Spleen (tissue), 11 donors: ENCODE measurements around the gene HOXA5. TPM values are rescaled to one million over a fixed set of nuclear protein-coding genes. Genes with fewer than 3 reads are reported as not detected.

Experiments
- DNase-seq: peaks from one replicate; pipeline ENCODE4 v3.0.0-alpha.2; 2020
- H3K27ac ChIP-seq, 8 donors: fragments of 200-600 bp; sonication (generic) in 7 of 8; 1 replicate in 4 of 8; 2 replicates in 4 of 8; pipeline versions ENCODE4 v1.5.0 to v1.8.0; 2016 to 2021; ENCODE audit warnings: inconsistent platforms in 4 of 8, mild to moderate bottlenecking in 4 of 8, moderate library complexity in 1 of 8
- H3K27me3 ChIP-seq, 7 donors: fragments of 200-600 bp; sonication (generic) in 6 of 7; replicated peaks in 1 of 7; 1 replicate in 4 of 7; 2 replicates in 3 of 7; pipeline versions ENCODE4 v1.5.0 to v1.8.0; 2016 to 2021; ENCODE audit warnings: inconsistent platforms in 3 of 7, mild to moderate bottlenecking in 1 of 7
- H3K36me3 ChIP-seq, 6 donors: fragments of 200-600 bp; sonication (generic) in 5 of 6; 1 replicate in 4 of 6; 2 replicates in 2 of 6; pipeline versions ENCODE4 v1.5.0 to v1.8.0; 2016 to 2021; ENCODE audit warnings: inconsistent platforms in 2 of 6
- H3K4me1 ChIP-seq, 6 donors: fragments of 200-600 bp; sonication (generic) in 5 of 6; 1 replicate in 3 of 6; 2 replicates in 3 of 6; pipeline versions ENCODE4 v1.5.0 to v1.8.0; 2016 to 2021; ENCODE audit warnings: inconsistent platforms in 3 of 6
- H3K4me3 ChIP-seq, 8 donors: fragments of 200-600 bp; sonication (generic) in 7 of 8; 1 replicate in 4 of 8; 2 replicates in 4 of 8; pipeline versions ENCODE4 v1.5.0 to v1.8.0; 2016 to 2021; ENCODE audit warnings: inconsistent platforms in 4 of 8, mild to moderate bottlenecking in 4 of 8, moderate library complexity in 2 of 8
- H3K9me3 ChIP-seq, 8 donors: fragments of 200-600 bp; sonication (generic) in 7 of 8; 1 replicate in 4 of 8; 2 replicates in 4 of 8; pipeline versions ENCODE4 v1.5.0 to v1.8.0; 2016 to 2021; ENCODE audit warnings: inconsistent platforms in 4 of 8
- POLR2A ChIP-seq, 3 donors: fragments of 450-650 bp; IDR thresholded peaks; one replicate each; pipeline ENCODE4 v1.5.1; 2017; ENCODE audit warnings: antibody characterized with exemption in 3 of 3, mild to moderate bottlenecking in 1 of 3
- POLR2AphosphoS5 ChIP-seq, 3 donors: sonication (generic); formaldehyde crosslinking; IDR thresholded peaks; one replicate each; pipeline ENCODE4 v1.5.1; 2017; ENCODE audit warnings: antibody characterized with exemption in 3 of 3
- WGBS, 5 donors: extraction: QIAGEN DNeasy Blood & Tissue Kit in 3 of 5; methylation state at CpG; one replicate each; pipeline versions ENCODE4 v1.1.5 to v1.1.7; 2013 to 2018; 5-methylcytosine and 5-hydroxymethylcytosine counted together
- intact Hi-C: fragments of 100-400 bp; cut with DNase I; formaldehyde crosslinking; loops from one replicate; pipeline ENCODE4 v1.15.0; 2023; ENCODE audit warnings: low total_unique reads
- polyA plus RNA-seq, 3 donors: library from polyadenylated mRNA; stranded (reverse); fragments of 200-250 nt; gene quantifications; one replicate each; pipeline ENCODE4 v1.2.1, GENCODE V29; 2013
- total RNA-seq, 7 donors: library from RNA; depleted of rRNA in 3 of 7; stranded (reverse); fragments of >200 nt in 3 of 7; fragmentation: NEBNext Ultra II Directional in 4 of 7; extraction: Animal tissue kit (Norgen Biotek cat#: 25700) in 4 of 7; gene quantifications; one replicate each; pipeline versions ENCODE4 v1.1.0 to v1.2.1, GENCODE V29; 2016 to 2021
- TF ChIP-seq, protein P1 (sequence below), 11 experiments: fragments of 200-600 bp in 7 of 11; fragments of 450-650 bp in 4 of 11; sonication (generic) in 4 of 11; IDR thresholded peaks in 8 of 11; conservative IDR thresholded peaks in 3 of 11; 1 replicate in 7 of 11; 2 replicates in 4 of 11; pipeline versions ENCODE4 v1.4.0 to v1.8.0; 2016 to 2021; ENCODE audit warnings: antibody characterized with exemption in 11 of 11, inconsistent platforms in 4 of 11, mild to moderate bottlenecking in 1 of 11
- donor health status: healthy with polysubstance abuse.
- donor health status: DM: no; HTN: no; CAD: no; lungs with moderate emphysema.
- donor health status: DM: no; HTN: no; CAD: no.
- donor health status: Bipolar disorder and iron deficiency.
- donor health status: healthy.
- donor health status: DM: no; HTN: no; CAD: no.
- donor health status: DM: yes; HTN: yes; CAD: no.

Gene HOXA5
- total and polyA plus RNA-seq, 10 donors, result 1.6 to 9.3 (median 3.3) TPM

DNA sequence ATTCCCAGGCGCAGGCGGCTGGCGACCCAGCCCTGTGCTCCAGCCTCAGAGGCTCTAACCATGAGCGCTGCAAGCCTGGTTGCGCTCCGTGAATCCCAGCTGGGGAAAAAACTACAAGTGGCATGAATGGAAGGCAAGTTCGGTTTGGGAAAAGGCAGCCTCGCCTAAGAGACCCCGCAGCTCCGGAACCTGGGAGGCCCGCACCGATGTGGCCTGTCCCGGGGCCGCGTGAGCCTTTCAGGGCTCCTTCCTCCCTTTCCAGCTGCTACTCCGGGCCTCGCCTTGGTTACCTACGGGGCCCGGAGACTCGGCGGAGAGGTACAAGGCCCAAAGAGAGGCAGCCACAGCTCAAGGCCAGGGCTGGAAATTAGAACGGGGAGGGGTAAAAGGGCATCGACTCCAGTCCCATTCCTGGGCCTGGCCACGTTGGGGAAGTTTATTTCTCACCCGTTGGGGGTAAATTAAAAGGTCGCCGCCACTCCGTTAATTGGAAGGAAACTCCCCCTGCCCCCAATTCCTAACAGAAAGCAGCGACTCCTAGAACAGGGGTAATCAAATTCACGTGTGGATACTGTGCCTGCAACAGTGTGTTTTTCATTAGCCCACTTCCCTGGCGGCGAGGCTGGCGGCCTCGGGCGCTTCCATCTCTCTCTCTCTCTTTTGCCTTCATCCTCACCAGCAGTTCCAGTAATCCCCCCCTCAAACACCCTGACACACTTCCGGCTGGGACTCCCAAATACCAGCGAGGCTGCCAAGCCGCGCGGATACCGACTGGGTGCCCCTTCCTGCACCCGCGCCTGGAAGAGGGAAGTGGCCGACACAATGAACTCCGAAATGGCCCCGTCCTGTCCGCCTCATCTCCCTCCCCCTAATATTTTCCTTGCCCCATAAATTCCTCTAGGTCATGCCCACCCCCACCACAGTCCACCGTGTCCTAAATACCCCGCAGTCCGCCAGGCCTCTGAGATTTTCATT lies 23.3 kb upstream of the HOXA5 start:
- peaks cover 15 to 83% (median 53%) of the 10 kb centered on the region in 6 donors for H3K4me1 ChIP-seq
- no peaks in the 10 kb centered on the region for H3K36me3 ChIP-seq
- peak overlapping the region in 4 of 8 donors; percentile 39 to 65 (median 46) for H3K4me3 ChIP-seq
- H3K27me3 ChIP-seq, result peaks cover 41 to 100% (median 99%) of the 10 kb centered on the region in 7 donors
- no peak for TF ChIP-seq POLR2A (IDR thresholded peaks at IDR 0.05)
- TF ChIP-seq POLR2AphosphoS5 (IDR thresholded peaks at IDR 0.05), result no peak
- TF ChIP-seq, protein P1, sequence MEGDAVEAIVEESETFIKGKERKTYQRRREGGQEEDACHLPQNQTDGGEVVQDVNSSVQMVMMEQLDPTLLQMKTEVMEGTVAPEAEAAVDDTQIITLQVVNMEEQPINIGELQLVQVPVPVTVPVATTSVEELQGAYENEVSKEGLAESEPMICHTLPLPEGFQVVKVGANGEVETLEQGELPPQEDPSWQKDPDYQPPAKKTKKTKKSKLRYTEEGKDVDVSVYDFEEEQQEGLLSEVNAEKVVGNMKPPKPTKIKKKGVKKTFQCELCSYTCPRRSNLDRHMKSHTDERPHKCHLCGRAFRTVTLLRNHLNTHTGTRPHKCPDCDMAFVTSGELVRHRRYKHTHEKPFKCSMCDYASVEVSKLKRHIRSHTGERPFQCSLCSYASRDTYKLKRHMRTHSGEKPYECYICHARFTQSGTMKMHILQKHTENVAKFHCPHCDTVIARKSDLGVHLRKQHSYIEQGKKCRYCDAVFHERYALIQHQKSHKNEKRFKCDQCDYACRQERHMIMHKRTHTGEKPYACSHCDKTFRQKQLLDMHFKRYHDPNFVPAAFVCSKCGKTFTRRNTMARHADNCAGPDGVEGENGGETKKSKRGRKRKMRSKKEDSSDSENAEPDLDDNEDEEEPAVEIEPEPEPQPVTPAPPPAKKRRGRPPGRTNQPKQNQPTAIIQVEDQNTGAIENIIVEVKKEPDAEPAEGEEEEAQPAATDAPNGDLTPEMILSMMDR (IDR thresholded peaks at IDR 0.05 in 8 of 11, conservative IDR thresholded peaks at IDR 0.05 in 3 of 11), result no peak
- no peak overlapping the region for H3K27ac ChIP-seq
- peaks cover 0 to 15% (median 0%) of the 10 kb centered on the region in 8 donors for H3K9me3 ChIP-seq
- 7 to 14% (median 8%) methylated on average over 50 of the region's 50 CpGs for whole genome bisulfite sequencing, 5 donors
- intact Hi-C loops, result loop anchor here (10.0 kb wide), 1 partner anchor 1302 kb away; no protein-coding TSS in a partner anchor
- peak; percentile 74 for DNase-seq

DNA sequence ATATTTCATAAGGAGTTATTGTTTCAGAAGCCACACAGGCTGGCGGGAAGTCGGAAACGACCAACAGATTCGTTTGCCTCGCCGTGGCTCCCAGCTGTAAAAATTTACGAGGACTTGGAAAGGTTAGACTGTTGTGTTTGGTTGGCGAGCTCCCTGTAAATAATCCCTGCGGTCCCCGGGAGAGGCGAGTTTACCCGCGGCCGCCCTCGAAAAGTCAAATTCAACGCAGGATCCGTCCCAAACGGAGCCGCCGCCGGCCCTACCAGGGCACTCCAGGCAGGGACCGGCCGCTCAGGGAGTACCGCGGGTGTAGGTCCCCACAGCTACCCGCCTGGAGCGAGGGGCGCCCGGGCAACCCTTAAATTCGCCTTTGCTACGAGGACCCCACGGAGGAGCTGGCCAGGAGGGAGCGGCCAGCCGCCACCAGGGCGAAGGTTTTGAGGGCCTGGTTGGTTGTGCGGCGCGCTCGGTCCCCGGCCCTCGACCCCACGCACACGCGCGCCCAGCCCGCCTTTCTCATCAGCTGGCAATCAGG lies 22.6 kb upstream of the HOXA5 start:
- WGBS, 5 donors, result 4 to 8% (median 6%) methylated on average over 27 to 46 of the region's 46 CpGs
- H3K9me3 ChIP-seq, result peaks cover 0 to 15% (median 0%) of the 10 kb centered on the region in 8 donors
- TF ChIP-seq POLR2A (IDR thresholded peaks at IDR 0.05) (no peak), POLR2AphosphoS5 (IDR thresholded peaks at IDR 0.05) (peak in 1 of 3 donors; percentile 54)
- TF ChIP-seq, protein P1 (IDR thresholded peaks at IDR 0.05 in 8 of 11, conservative IDR thresholded peaks at IDR 0.05 in 3 of 11), result no peak
- H3K36me3 ChIP-seq, result no peaks in the 10 kb centered on the region
- DNase-seq, result peak; percentile 30
- peaks cover 35 to 100% (median 97%) of the 10 kb centered on the region in 7 donors for H3K27me3 ChIP-seq
- H3K27ac ChIP-seq, result peak overlapping the region in 3 of 8 donors; percentile 32 to 73 (median 56)
- H3K4me1 ChIP-seq, result peaks cover 17 to 85% (median 58%) of the 10 kb centered on the region in 6 donors
- H3K4me3 ChIP-seq, result peak overlapping the region in 7 of 8 donors; percentile 32 to 65 (median 41)
- intact Hi-C loops, result loop anchor here (10.0 kb wide), 1 partner anchor 1301 kb away; no protein-coding TSS in a partner anchor

DNA sequence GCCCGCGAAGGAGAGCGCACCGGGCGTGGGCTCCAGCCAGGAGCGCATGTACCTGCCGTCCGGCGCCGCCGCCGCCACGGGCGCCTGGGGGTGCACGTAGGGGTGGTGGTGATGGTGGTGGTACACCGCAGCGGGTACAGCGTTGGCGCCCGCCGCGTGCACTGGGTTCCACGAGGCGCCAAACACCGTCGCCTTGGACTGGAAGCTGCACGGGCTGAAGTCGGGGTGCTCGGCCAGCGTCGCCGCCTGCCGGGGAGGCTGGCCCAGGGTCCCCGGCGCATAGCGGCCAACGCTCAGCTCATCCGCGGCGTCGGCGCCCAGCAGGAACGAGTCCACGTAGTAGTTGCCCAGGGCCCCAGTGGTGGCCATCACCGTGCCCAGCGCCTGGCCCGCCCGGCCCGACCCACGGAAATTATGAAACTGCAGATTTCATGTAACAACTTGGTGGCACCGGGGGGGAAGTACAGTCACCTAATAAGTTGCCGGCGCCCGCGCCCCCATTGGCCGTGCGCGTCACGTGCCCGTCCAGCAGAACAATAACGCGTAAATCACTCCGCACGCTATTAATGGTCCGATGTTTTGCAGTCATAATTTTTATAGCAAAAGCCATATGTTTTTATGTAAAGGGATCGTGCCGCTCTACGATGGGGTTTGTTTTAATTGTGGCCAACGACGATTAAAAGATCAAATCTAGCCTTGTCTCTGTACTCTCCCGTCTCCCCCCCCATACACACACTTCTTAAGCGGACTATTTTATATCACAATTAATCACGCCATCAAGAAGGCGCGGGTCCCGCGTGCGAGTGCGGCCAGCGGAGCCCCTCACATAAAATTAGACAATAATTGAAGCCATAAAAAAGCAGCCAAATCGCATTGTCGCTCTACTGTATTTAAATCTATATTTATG lies 21.9 kb upstream of the HOXA5 start, which contains the start of gene HOXA9:
TSS of gene HOXA9 (minus strand) at position 449 of the 907 bp plus-strand sequence. CDS start at position 369, 80 bp downstream.
- H3K4me1 ChIP-seq, result peaks cover 20 to 90% (median 65%) of the 10 kb centered on the region in 6 donors
- peaks cover 0 to 15% (median 0%) of the 10 kb centered on the region in 8 donors for H3K9me3 ChIP-seq
- H3K36me3 ChIP-seq, result no peaks in the 10 kb centered on the region
- peak within 1 kb of the TSS in 4 of 8 donors; percentile 32 to 73 (median 51) for H3K27ac ChIP-seq
- H3K4me3 ChIP-seq, result peak within 1 kb of the TSS; percentile 6 to 65 (median 40)
- peaks cover 33 to 100% (median 93%) of the 10 kb centered on the region in 7 donors for H3K27me3 ChIP-seq
- no peak for TF ChIP-seq POLR2A (IDR thresholded peaks at IDR 0.05)
- TF ChIP-seq POLR2AphosphoS5 (IDR thresholded peaks at IDR 0.05), result peak; percentile 34 to 78 (median 76)
- intact Hi-C loops, result loop anchor here (10.0 kb wide), 1 partner anchor 1301 kb away; no protein-coding TSS in a partner anchor
- DNase-seq, result peak; percentile 87
- 3 to 13% (median 4%) methylated on average over 43 to 82 of the region's 82 CpGs for WGBS, 5 donors
